ENCODE results near the gene SUGP2.
A peak's percentile ranks its signal among the peaks of the same experiment; 100 is the strongest.
"Not testable (repeated sequence)": the region's sequence is repeated elsewhere in the genome, so short reads cannot be mapped to it uniquely, and the experiment has no call there.

The SUGP2 gene

DNA sequence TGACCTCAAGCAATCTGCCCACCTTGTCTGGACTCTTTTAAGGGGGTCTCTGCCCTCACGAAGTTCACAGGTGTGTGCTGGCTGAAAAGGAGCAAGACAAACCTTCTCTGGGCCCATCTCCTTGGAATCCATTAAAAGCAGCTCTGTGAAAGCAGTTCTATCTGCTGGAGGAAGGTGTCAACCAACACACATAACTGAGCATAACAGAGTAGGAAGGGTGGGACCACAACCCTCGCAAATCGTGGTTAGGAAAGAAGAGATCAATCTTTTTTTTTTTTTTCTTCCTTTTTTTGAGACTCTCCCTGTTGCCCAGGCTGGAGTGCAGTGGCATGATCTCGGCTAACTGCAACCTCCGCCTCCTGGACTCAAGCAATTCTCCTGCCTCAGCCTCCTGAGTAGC lies 1.4 kb downstream of the SUGP2 start:
- no peak for DNase-seq

GRCh38 chr19:19028526-19028925 lies 4.8 kb downstream of the SUGP2 start:
- DNase-seq = no peak

- no peak for DNase-seq
Observed at GRCh38 chr19:19027228-19027627, 6.1 kb downstream of the SUGP2 start.

GRCh38 chr19:19026299-19026971 lies 6.9 kb downstream of the SUGP2 start:
- no peak for DNase-seq

DNA sequence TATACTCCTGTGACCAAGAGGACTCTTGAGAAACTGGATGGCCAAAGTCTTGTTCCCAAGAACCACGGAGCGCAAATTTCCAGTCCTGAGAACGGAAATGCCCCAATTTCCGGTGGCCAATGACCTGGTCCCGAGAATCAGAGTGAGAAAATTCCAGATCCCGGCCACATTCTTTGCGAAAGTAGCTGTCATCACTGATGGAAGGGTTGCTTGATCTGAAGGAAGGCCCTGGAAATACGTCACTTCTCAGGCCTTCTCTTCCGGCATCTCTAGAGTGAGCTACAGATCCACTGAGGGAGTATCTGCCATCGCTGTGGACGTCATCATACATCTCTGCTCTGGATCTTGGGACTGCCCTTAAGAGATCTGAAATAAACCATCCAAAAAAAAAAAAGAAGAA lies 7.5 kb downstream of the SUGP2 start:
- DNase-seq = no peak

DNA sequence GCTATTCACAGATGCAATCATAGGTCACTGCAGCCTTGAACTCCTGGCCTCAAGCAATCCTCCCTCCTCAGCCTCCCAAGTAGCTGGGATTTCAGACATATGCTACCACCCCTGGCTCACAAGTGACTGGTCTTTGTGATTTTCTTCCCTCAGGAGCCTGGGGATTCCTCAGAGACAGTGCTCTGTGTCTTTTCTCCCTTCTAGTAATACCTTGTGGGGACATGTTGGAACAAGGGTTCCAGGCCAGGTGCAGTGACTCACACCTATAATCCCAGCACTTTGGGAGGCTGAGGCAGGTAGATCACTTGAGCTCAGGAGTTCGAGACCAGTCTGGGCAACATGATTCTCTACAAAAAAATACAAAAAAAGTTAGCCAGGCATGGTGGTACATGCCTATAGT lies 9.9 kb downstream of the SUGP2 start:
- not testable (repeated sequence) for DNase-seq

GRCh38 chr19:19022380-19022961 lies 10.8 kb downstream of the SUGP2 start:
- no peak for DNase-seq

DNA sequence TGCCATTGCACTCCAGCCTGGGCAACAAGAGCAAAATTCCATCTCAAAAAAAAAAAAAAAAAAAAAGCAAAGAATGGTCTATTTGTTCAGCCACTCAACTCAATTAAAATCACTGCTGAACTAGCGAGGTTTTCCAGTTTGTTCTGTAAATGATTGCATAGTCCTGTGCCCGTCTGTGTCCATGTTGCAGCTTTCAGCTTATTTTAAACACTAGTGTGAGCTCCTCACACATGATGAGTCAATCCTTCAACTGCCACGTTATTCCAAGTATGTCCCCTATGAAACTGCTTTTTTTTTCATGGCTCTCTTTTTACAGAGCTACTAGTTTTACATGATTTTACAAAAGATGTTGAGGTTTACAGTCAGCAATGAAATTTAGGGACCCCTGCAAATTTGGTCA lies 12.2 kb downstream of the SUGP2 start:
- no peak for DNase-seq

GRCh38 chr19:19010551-19010950 lies 22.8 kb downstream of the SUGP2 start:
- no peak for DNase-seq

- DNase-seq = no peak
Observed at GRCh38 chr19:19009951-19010350, 23.4 kb downstream of the SUGP2 start.

DNA sequence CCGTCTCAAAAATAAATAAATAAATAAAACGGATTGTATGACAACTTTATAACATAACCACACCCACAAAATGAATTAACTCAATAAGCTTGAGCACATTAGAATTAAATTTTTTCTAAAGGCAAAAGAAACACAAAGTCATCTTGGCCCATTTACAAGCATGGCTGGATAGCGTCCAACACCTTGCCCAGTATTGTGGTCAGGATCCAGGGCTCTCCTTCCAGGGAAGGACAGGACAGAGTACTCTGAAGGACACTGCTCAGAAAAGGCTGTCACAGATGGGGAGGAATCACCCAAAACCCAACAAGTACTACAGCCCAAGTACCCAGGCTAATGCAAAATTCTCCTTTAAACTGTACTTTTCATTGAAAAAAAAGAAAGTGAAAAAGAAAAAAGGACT lies 27.1 kb downstream of the SUGP2 start:
- no peak for DNase-seq

- no peak for DNase-seq
Observed at GRCh38 chr19:19004144-19004543, 29.2 kb downstream of the SUGP2 start.

DNA sequence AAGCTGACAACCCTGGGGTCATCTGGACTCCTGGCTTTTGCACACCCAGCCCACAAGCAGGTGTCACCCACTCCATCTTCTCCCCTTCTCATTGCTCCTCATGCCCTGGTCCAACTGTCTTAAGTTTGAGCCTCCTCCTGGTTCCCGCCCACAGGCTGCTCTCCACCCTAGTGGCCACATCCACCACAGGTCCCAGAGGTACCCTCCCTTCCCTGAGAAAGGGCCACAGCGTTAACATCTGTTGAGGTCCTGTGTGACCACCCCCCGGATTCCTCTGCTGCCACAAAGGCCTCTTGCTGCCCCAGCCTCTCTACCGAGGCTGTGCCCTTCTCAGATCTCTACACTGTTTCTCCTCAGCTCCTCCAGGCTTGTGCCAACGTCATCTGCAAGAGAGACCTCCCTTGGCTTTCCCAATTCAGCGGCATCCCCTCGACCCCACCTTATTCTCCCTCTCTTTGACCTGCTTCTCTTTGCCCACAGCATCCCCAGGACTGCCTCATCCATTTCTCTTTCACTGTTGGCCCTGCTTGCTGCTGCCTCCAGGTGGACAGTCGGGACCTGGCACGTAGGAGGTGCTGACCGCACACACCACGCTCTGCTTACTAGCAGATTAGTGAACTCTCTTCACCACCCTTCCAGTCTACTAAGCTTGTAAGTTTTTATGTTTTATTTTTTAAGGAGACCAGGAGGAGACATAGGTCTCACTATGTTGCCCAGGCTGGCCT lies 33.3 kb downstream of the SUGP2 start:
- DNase-seq = no peak

DNA sequence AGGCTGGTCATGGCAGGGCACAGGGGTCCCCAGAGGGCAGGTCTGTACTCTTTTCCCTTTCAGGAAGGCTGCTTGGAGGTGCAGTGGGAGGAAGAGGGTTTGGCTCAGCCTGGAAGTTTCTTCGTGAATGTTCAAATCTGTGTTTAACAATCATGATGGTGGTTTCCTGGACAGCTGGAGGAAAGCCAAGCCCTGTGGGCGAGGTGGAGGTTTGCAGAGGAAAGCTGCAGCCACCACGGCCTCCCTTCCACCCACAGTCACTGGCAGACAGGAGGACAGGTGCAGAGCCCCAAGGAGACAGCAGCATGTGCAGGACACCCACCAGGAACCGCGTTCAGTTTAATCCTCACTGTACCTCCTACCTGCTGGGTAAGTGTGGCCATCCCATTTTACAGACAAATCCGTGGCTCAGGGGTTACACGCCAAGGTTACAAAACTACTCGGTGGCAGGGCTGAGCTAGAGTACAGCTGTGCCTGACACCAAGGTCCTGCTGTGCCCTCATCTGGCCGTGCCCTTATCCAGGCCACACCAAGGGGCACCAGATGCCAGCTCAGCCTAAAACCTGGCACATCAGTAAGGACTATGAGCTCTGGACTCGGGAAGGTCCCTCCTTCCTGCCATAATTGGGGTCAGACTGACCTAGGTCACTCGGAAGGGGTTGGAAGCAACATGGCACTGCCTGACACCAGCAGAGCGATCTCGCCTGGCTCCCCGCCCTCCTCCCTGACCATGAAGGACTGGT lies 34.1 kb downstream of the SUGP2 start:
- DNase-seq = no peak

DNA sequence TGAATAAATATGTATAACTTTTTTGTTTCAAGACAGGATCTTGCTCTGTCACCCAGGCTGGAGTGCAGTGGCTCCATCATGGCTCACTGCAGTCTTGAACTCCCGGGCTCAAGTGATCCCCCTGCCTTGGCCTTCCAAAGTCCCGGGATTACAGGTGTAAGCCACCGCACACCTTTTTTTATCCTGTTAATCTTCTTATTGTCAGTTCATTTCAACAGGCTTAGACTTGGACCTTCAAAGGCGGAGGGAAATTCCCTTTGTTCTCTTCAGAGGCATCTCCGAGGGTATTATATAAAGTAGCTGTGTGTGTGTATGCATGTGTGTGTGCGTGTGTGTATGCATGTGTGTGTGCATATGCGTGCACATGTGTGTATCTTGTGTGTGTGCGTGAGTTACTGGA lies 35.0 kb downstream of the SUGP2 start:
- no peak for DNase-seq

DNA sequence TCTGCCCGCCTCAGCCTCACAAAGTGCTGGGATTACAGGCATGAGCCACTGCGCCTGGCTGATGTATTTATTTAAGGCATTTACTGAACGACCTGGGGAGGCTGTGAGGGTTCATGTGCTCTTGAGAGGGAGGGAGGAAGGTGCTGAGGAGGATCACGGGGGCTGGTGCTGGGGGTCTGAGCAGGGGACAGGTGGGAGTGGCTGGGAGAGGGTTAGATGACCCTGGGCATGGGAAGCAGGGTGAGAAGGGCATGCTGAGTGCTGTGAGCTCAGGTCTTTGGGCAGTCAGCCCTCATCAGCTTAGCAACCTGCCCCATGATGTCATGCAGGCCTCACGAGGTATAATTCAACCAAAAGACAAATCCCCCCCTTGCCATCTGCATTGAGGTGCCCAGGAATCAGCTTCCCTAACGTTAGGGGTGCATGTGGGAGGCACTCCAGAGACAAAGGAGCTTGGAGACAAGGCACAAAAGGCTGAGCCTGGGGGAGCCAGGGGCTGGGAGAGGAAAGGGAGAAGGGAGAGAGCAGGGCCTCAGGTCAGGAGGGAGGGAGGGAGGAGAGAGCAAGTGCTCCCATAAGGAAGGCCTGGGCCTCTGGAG lies 36.4 kb downstream of the SUGP2 start:
- no peak for DNase-seq

- no peak for DNase-seq
Observed at GRCh38 chr19:18996351-18996750, 37.0 kb downstream of the SUGP2 start.

GRCh38 chr19:18995804-18996241 lies 37.5 kb downstream of the SUGP2 start:
- DNase-seq = peak; percentile 7

- no peak for DNase-seq
Observed at GRCh38 chr19:18993115-18993514, 40.2 kb downstream of the SUGP2 start.

DNA sequence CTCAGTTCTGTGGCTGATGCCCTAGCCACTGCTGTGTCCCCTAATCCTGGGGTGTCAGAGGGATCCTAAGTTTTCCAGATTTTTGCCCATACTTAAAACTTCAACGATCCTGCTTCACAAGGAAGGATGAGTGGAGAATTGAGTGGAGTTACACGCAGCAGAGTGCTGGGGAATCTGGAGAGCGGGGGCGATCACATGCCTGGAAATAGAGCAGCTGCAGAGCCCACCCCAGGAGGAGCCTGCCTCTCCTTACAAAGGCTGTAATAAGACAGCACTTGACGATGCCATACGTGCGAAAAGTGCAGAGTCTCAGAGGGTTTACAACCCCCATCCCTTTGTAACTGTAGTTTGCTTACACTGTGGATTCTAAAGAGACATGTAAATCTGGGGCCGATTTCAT lies 40.6 kb downstream of the SUGP2 start:
- DNase-seq = no peak

DNA sequence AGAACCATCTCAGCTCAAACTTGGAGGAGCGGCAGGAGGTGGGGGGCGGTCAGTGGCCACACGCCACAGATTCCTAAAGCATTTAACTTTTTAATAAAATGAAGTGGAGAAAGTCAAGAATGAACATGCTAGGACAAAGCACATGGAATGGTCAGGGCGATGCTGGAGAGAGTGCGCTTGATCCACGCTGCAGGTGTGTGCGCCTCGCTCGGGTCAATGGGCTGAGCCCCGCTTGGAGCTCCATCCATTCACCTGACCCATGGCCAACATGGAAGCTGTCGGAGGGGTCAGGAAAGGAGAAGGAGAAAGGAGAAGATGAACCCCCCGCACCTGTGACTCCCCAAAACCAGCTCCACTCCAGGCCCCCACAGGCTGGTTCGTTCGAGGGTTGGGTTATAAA lies 41.8 kb downstream of the SUGP2 start:
- no peak for DNase-seq

DNA sequence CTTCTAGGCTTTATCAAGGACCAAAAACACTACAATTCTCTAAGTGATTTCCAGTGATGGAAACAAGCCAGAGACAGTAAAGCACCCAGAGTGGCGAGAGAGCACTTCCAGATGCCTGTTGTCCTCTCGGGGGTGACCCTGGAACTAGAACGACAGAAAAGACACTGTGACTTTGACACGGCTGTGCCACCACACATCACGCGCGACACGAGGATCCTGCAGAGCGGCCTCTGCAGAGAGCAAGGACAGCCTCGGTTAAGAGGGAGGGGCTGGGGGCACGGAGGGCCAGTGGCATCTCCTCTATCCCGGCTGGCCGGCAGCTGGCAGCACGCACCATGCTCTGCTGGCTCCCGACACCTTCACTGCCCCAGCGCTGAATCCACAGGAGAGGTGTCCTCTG lies 42.3 kb downstream of the SUGP2 start:
- no peak for DNase-seq

DNA sequence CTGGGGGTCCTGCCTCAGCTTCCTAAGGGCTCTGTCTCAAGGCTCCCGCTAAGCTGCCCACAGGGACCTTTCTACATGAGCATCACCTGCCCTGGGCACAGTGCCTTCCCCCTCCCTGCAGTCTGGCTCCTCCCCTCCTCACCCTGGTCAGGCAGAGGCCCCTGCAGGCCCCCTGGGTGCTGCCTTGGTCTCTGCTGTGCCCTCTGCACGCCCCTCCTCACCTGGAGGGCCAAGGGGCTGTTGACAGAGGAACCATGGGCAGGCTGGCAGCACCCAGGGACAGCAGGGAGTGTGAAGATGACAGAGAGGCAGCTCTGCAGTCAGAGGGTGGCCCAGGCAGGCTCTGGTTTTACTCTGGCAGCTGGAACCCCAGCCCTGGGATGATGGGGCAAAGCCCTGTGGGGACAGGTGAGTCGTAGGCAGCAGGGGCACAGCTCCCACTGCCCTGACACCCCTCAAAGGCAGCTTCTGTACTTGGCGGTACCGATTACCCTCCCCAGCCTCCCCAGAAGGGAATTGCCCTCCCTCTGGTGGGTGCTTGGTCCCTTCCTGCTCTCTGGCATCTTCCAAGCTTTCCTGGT lies 43.1 kb downstream of the SUGP2 start:
- no peak for DNase-seq

Measured in NCI-H2171 (cell line).